GM19043 (cell line): ENCODE data around the gene FAM124A.

Experiments used
- ATAC-seq: cut with Tn5 transposase; IDR thresholded peaks from one replicate; pipeline ENCODE4 v1.9.1; 2021; ENCODE audit warnings: low read depth; ENCODE audit not compliant: unreplicated experiment

The FAM124A gene, protein sequence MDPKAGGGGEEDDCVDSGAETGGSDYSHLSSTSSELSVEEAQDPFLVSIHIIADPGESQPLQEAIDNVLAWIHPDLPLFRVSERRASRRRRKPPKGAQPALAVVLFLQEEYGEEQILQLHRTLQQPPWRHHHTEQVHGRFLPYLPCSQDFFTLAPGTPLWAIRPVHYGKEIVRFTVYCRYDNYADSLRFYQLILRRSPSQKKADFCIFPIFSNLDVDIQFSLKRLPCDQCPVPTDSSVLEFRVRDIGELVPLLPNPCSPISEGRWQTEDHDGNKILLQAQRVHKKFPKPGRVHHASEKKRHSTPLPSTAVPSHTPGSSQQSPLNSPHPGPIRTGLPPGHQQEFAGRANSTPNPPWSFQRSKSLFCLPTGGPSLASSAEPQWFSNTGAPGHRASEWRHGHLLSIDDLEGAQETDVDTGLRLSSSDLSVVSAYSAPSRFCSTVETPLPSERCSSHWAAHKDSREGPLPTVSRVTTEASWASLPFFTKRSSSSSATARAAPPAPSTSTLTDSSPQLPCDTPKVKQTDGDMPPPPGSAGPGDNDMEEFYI

DNA sequence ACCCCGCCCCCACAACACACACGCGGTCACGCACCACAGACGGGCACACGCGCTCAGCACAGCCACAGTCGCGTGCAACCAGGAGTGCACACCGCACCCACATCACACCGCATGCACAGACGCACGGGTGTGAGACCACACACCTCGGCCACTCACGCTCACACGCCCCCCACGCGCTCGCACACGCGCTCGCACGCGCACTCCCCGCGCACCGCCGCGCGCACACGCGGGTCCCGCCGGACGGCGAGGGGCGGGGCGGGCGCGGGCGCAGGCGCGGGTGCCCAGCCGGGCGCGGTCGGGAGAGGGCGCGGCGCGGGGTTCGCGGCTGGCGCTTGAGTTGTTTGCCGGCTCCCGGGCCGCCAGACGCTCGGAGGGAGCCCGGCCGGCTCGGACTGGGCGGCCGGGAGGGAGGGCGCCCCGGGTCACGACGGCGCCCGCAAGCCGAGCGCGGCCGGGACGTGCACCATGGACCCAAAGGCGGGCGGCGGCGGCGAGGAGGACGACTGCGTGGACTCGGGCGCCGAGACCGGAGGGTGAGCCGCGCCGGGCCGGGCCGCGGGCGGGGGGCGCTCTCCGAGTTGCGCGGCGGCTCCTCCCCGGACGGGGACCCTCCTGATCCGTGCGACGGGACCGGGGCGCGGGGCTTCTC lies at the start of gene FAM124A:
Gene FAM124A (plus strand): TSS at position 362 of the 649 bp plus-strand sequence. CDS start 104 bp downstream, at position 466.
- no peak for ATAC-seq

DNA sequence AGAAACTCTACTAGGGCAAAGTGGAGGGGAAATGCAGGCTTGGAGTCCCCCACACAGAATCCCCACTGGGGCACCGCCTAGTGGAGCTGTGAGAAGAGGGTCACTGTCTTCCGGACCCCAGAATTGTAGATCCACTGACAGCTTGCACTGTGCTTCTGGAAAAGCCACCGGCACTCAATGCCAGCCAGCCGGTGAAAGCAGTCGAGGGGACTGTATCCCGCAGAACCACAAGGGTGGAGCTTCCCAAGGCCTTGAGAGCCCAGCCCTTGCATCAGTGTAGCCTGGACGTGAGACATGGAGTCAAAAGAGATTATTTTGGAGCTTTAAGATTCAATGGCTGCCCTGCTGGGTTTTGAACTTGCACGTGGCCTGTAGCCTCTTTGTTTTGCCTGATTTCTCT lies 47.2 kb upstream of the FAM124A start:
- ATAC-seq: no peak

DNA sequence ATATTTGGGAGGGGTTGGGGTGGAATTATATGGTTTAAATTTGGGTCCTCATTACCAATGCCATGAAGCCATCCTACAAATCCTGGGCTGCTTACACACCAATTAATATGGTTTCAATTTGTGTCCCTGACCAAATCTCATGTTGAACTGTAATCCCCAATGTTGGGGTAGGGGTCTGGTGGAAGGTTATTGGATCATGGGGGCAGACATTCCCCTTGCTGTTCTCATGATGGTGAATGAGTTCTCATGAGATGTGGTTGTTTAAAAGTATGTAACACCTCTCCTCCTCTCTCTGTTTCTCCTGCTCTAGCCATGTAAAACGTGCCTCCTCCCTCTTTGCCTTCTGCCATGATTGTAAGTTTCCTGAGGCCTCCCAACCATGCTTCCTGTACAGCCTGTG lies 46.6 kb upstream of the FAM124A start:
- ATAC-seq: no peak

DNA sequence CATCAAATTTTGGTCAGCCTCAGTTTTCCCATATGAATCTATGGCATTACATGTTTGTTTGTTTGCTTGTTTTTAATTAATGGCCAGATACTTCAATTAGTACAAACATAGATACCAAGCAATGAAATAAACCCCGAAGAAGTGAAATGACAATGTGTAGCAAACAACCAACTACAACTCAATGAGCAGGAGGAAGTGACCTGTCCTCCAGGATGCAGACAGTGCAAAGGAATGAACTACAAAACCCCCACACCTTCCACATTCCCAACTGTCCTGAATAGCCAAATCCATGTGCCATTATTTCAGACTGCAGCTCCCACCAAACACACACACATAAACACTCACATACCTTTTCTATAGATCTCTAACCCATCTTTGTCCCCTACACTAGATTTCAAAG lies 45.0 kb upstream of the FAM124A start:
- ATAC-seq: no peak

- no peak for ATAC-seq
These were observed 43.6 kb upstream of the FAM124A start for GRCh38 chr13:51178456-51179074.

DNA sequence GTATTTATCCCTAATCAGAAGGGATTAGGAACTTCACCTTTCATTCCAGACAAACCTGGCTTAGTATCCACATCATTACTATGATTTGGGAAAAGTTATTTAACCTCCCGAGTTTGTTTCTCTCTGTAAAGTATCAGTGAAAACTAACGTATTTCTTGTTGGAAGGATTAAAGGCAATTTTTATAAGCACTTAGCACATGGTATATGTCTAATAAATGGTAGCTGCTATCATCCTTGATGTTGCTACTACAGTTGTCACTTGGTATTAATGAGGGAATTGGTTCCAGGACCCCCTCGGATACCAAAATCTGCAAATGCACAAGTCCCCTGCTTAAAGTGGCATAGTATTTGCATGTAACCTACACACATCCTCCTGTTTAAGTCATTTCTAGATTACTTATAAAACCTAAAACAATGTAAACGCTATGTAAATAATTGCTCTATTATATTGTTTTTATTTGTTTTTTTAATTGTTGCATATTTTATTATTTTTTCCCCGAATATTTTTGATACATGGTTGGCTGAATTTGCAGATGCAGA lies 42.7 kb upstream of the FAM124A start:
- ATAC-seq: no peak

DNA sequence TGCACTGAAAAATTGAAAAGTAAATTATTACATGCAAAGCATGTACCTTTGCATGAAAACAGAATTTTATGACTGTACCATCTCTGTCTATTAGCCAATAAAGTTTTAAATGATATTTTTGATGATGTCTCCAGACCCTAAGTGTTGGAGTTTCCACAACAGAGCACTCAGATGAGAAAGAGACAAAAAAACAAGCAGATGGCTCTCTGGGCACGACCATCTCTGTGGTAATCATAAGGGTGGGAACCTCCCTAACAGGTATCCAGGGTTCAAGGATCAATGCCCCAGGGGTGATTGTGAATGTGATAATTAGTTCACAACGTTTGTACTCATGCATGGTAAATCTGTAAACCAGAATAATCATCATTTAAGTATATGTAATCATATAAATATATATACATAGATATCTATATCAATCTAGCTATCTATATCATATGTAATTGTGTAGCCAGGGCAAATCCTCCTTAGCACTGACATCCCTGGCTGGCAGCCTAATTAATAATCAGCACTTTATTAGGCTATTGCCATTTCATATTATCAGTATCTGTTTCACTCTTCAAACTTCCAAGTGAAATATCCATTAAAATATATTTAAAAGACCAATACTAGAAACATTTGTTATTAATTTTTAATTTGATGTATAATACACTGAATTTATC lies 41.2 kb upstream of the FAM124A start:
- no peak for ATAC-seq

DNA sequence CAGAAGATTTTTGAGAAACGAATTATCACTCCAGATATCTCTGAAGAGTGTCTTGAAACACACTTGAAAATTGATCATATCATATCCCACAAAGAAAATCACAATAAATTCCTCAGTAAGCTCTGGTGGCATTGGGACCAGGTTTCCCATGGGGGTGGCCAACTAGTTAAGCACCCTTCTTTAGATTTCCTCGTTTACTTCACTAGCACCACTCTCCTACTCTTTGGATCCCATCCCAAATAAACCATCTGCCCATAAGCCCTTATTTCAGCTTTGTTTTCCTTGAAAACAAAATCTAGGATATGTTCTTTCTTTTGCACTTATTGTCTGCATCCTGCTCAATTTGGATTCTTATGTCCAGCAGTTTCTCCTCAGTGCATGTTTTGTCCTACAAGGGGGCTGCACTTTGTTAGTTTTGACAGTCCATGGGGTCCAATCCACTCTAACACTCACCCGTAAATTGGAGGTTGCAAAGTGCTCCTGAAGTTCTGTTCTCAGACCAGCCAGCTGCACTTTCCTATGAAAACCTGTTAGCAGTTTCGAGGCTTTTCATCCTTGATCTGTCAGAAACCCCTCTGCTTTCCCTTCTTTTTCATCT lies 40.3 kb upstream of the FAM124A start:
- ATAC-seq: no peak

DNA sequence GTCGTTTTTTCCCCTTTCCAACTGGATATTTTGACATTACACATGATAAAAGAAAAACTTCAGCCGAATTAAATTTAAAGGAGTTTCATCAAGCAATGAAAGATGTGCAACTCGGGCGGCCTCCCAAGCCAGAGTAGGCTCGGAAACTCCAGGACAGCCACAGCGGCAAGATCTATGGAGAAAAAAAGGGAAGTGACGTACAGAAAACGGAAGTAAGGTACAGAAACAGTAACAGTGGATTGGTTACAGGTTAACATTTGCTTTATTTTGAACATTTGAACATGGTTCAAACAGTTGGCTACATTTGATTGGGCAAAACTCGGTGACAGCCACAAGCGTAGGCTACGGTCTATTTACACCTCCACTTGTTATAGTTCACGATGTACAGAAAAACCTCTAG lies 30.5 kb upstream of the FAM124A start:
- no peak for ATAC-seq

- no peak for ATAC-seq
These were observed 29.9 kb upstream of the FAM124A start for GRCh38 chr13:51192348-51192747.

GRCh38 chr13:51193387-51193786 lies 28.8 kb upstream of the FAM124A start:
- no peak for ATAC-seq

GRCh38 chr13:51194942-51195341 lies 27.3 kb upstream of the FAM124A start:
- ATAC-seq: no peak

DNA sequence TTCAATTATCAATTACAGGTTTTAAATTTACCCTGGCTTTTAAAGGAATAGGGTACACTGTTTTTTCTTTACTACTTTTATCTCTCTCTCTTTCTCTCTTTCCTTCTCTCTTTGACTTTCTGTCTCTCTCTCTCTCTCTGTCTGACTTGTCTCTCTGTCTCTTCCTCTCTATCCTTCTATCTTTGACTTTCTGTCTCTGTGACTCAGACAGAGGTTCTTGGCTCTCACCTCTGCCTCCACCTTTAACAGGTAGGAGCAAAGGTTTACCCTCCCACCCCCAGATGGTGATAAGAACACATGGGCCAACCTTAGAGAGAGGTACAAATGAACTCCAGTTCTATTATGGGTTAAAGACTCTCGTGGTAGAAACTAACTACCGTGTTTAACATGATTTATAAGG lies 20.3 kb upstream of the FAM124A start:
- no peak for ATAC-seq

- no peak for ATAC-seq
These were observed 19.6 kb upstream of the FAM124A start for GRCh38 chr13:51202477-51203046.

GRCh38 chr13:51206584-51206983 lies 15.6 kb upstream of the FAM124A start:
- ATAC-seq: no peak

- ATAC-seq: no peak
These were observed 14.3 kb upstream of the FAM124A start for GRCh38 chr13:51207881-51208280.

DNA sequence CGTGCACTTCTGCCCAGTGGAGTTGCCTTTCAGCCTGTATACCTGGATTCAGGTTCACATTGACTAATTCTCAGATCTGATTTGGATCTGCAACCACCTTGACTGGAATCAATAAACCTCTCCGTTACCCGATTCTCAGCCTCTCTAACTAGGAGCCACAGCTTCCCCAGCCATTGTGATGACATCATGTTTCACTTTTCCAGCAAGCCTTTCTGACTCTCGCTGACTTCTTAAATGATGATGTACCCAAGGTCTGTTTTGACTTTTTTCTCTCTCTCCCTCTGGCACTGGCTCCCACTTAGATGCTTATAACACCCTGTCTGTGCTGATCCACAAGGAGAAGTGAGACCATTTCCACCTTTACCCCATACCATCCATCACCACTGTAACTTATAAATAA lies 13.5 kb upstream of the FAM124A start:
- ATAC-seq: no peak

- ATAC-seq: no peak
These were observed 10.3 kb upstream of the FAM124A start for GRCh38 chr13:51211910-51212309.

DNA sequence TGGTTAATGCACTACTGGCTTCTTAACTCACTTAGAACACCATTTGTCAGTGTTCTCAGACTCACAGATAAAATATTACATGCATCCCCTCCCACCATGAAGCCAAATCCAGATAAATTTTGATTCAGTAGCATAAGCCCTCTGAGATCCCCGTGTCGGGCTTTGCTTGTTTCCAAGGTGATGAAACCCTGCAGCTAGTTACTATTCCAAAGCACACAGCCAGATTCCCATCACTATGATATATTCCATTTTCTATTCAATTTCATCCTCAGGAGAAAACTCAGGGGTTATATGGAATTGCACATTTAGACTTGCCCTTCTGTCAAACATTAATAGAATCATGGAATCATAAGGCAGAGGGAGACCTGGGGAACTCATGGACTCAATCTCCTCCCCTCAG lies 9.4 kb upstream of the FAM124A start:
- ATAC-seq: no peak

DNA sequence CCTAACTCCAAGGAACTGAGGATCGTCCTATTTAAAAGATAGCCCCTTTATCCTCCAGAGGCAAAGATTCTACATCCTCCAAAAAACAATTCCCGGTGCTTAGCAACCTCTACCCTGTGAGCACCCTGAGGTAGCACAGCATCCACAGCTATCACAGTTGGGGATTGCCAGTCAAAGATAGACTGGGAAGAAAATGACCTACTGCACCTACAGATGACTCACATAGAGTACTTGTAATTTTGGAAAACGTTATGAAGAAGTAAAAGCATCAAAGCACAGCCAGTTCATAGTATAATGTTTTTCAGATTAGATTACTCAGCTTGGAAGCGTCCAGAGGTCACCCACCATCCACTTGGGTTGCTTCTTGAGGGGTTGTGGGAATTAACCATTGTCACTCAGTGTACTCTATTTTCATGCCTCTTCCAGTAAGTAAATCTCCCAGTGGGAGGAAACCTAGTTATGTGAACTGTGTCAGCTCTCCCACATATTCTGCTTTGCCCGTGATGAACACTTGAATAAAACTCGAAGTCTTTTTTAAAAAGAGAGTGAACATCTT lies 8.9 kb upstream of the FAM124A start:
- ATAC-seq: no peak
